Stomach smooth muscle (tissue), 2 donors: ENCODE results near the gene CAMKMT.

ENCODE experiments used
- H3K27ac ChIP-seq: one replicate; pipeline ENCODE4 v1.7.0; 2013; ENCODE audit warnings: mild to moderate bottlenecking, low read length, inconsistent platforms
- H3K27me3 ChIP-seq, 2 donors: one replicate each; pipeline ENCODE4 v1.7.0; 2013; ENCODE audit warnings: low read length in 2 of 2; ENCODE audit not compliant: insufficient read depth in 2 of 2, control insufficient read depth in 1 of 2
- H3K36me3 ChIP-seq, 2 donors: one replicate each; pipeline ENCODE4 v1.7.0; 2013; ENCODE audit warnings: low read length in 2 of 2; ENCODE audit not compliant: control insufficient read depth in 2 of 2, insufficient read depth in 2 of 2
- H3K4me1 ChIP-seq: one replicate; pipeline ENCODE4 v1.7.0; 2013; ENCODE audit warnings: low read length; ENCODE audit not compliant: control insufficient read depth, insufficient read depth
- H3K4me3 ChIP-seq, 2 donors: one replicate each; pipeline ENCODE4 v1.7.0; 2013; ENCODE audit warnings: low read length in 2 of 2
- H3K9ac ChIP-seq, 2 donors: one replicate each; pipeline ENCODE4 v1.7.0; 2013; ENCODE audit warnings: low read length in 2 of 2, mild to moderate bottlenecking in 1 of 2
- H3K9me3 ChIP-seq, 2 donors: one replicate each; pipeline ENCODE4 v1.7.0; 2013; ENCODE audit warnings: low read length in 2 of 2; ENCODE audit not compliant: control insufficient read depth in 2 of 2
- donor health status: healthy.
- donor health status: Pancreatic carcinoma.

Gene CAMKMT

GRCh38 chr2:44549099-44549471 is 187.3 kb downstream of the CAMKMT start:
- no peaks in the 10 kb centered on the region for H3K4me1 ChIP-seq
- H3K4me3 ChIP-seq, result no peak overlapping the region
- no peak overlapping the region for H3K9ac ChIP-seq
- H3K27me3 ChIP-seq, result no peaks in the 10 kb centered on the region
- H3K36me3 ChIP-seq, result no peaks in the 10 kb centered on the region
- H3K27ac ChIP-seq, result no peak overlapping the region
- H3K9me3 ChIP-seq, result no peaks in the 10 kb centered on the region

- Histone ChIP-seq H3K4me3 (no peak overlapping the region), H3K27ac (no peak overlapping the region)
These were observed 188.1 kb downstream of the CAMKMT start for GRCh38 chr2:44549856-44550255.

GRCh38 chr2:44550561-44550960 is 188.8 kb downstream of the CAMKMT start:
- Histone ChIP-seq H3K27me3 (no peaks in the 10 kb centered on the region), H3K4me3 (no peak overlapping the region), H3K9ac (no peak overlapping the region), H3K4me1 (no peaks in the 10 kb centered on the region), H3K27ac (no peak overlapping the region), H3K36me3 (no peaks in the 10 kb centered on the region), H3K9me3 (no peaks in the 10 kb centered on the region)

More at GRCh38 chr2:44549856-44550255, 188.1 kb downstream of the CAMKMT start:
- no peaks in the 10 kb centered on the region for H3K27me3 ChIP-seq
- H3K9me3 ChIP-seq, result no peaks in the 10 kb centered on the region
- H3K4me1 ChIP-seq, result no peaks in the 10 kb centered on the region
- no peak overlapping the region for H3K9ac ChIP-seq
- H3K36me3 ChIP-seq, result no peaks in the 10 kb centered on the region

- no peaks in the 10 kb centered on the region for H3K36me3 ChIP-seq
These were observed 189.8 kb downstream of the CAMKMT start for GRCh38 chr2:44551497-44551896.

DNA sequence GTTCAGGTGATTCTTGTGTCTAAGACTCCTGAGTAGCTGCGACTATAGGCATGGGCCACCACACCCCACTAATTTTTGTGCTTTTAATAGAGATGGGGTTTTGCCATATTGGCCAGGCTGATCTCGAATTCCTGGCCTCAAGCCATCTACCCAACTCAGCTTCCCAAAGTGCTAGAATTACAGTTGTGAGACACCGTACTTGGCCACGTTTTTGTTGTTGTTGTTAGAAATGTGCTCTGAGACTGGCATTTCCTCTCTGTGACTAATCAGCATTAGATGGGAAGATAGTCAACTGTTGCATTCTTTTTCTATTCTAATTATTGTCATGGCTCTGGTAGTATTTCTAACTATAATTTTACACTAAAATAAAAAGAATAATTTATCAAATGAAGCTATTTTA is 191.7 kb downstream of the CAMKMT start:
- H3K4me3 ChIP-seq, result no peak overlapping the region
- H3K9ac ChIP-seq, result no peak overlapping the region
- no peaks in the 10 kb centered on the region for H3K27me3 ChIP-seq
- no peaks in the 10 kb centered on the region for H3K9me3 ChIP-seq
- no peaks in the 10 kb centered on the region for H3K4me1 ChIP-seq
- no peak overlapping the region for H3K27ac ChIP-seq
- peaks cover 0 to 3% of the 10 kb centered on the region in 2 donors for H3K36me3 ChIP-seq

More at GRCh38 chr2:44551497-44551896, 189.8 kb downstream of the CAMKMT start:
- Histone ChIP-seq H3K4me3 (no peak overlapping the region), H3K27ac (no peak overlapping the region), H3K4me1 (no peaks in the 10 kb centered on the region), H3K27me3 (no peaks in the 10 kb centered on the region), H3K9me3 (no peaks in the 10 kb centered on the region), H3K9ac (no peak overlapping the region)

GRCh38 chr2:44555700-44556099 is 194.0 kb downstream of the CAMKMT start:
- H3K27ac ChIP-seq, result no peak overlapping the region
- H3K9ac ChIP-seq, result no peak overlapping the region
- peaks cover 0 to 3% of the 10 kb centered on the region in 2 donors for H3K36me3 ChIP-seq
- no peaks in the 10 kb centered on the region for H3K4me1 ChIP-seq
- no peaks in the 10 kb centered on the region for H3K27me3 ChIP-seq
- no peaks in the 10 kb centered on the region for H3K9me3 ChIP-seq
- no peak overlapping the region for H3K4me3 ChIP-seq

GRCh38 chr2:44559108-44559507 is 197.4 kb downstream of the CAMKMT start:
- Histone ChIP-seq H3K4me3 (no peak overlapping the region), H3K4me1 (no peaks in the 10 kb centered on the region), H3K9me3 (no peaks in the 10 kb centered on the region), H3K27me3 (no peaks in the 10 kb centered on the region), H3K9ac (no peak overlapping the region), H3K36me3 (peaks cover 0 to 3% of the 10 kb centered on the region in 2 donors), H3K27ac (no peak overlapping the region)

- Histone ChIP-seq H3K9ac (no peak overlapping the region), H3K27ac (no peak overlapping the region), H3K36me3 (peaks cover 0 to 3% of the 10 kb centered on the region in 2 donors), H3K4me3 (no peak overlapping the region), H3K27me3 (no peaks in the 10 kb centered on the region), H3K4me1 (no peaks in the 10 kb centered on the region), H3K9me3 (no peaks in the 10 kb centered on the region)
These were observed 198.6 kb downstream of the CAMKMT start for GRCh38 chr2:44560352-44560751.

- H3K4me1 ChIP-seq, result no peaks in the 10 kb centered on the region
These were observed 199.2 kb downstream of the CAMKMT start for GRCh38 chr2:44560941-44561340.

GRCh38 chr2:44562737-44563136 is 201.0 kb downstream of the CAMKMT start:
- Histone ChIP-seq H3K27ac (no peak overlapping the region), H3K27me3 (no peaks in the 10 kb centered on the region), H3K4me1 (no peaks in the 10 kb centered on the region), H3K4me3 (no peak overlapping the region), H3K9me3 (no peaks in the 10 kb centered on the region), H3K36me3 (peaks cover 0 to 3% of the 10 kb centered on the region in 2 donors), H3K9ac (no peak overlapping the region)

More at GRCh38 chr2:44560941-44561340, 199.2 kb downstream of the CAMKMT start:
- Histone ChIP-seq H3K4me3 (no peak overlapping the region), H3K36me3 (peaks cover 0 to 3% of the 10 kb centered on the region in 2 donors), H3K27ac (no peak overlapping the region), H3K27me3 (no peaks in the 10 kb centered on the region), H3K9ac (no peak overlapping the region), H3K9me3 (no peaks in the 10 kb centered on the region)

- Histone ChIP-seq H3K9me3 (no peaks in the 10 kb centered on the region), H3K9ac (no peak overlapping the region), H3K27ac (no peak overlapping the region), H3K4me3 (no peak overlapping the region), H3K4me1 (no peaks in the 10 kb centered on the region), H3K27me3 (no peaks in the 10 kb centered on the region), H3K36me3 (no peaks in the 10 kb centered on the region)
These were observed 203.0 kb downstream of the CAMKMT start for GRCh38 chr2:44564752-44565151.
